ENCODE data around the gene BICDL2. TPM values are rescaled to one million over a fixed set of nuclear protein-coding genes. Genes with fewer than 3 reads are reported as not detected.
A peak's percentile ranks its signal among the peaks of the same experiment; 100 is the strongest.

Gene BICDL2
- total RNA-seq, 1 donor from 2014 or later, result not detected

DNA sequence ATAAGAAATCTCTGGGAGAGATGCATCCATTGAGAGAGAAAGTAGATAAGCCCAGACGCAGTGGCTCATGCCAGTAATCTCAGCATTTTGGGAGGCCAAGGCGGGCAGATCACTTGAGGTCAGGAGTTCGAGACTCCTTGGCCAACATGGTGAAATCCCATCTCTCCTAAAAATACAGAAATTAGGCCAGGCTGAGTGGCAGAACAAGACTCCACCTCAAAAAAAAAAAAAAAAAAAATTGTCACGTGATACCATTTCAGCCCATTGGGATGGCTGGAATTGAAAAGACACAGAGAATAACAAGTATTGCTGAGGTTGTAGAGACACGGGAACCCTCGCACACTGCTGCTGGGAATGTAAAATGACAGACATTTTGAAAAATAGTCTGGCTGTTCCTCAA is 25.8 kb upstream of the BICDL2 start:
- DNase-seq (no peak), ATAC-seq (ENCODE audit: low read depth) (no peak)
- Mint-ChIP-seq H3K27me3 (no peaks in the 10 kb centered on the region), H3K36me3 (ENCODE audit: low read depth) (peaks cover 1% of the 10 kb centered on the region), H3K9me3 (no peaks in the 10 kb centered on the region), H3K4me3 (no peak overlapping the region), H3K4me1 (peaks cover 12% of the 10 kb centered on the region), H3K27ac (no peak overlapping the region)
- intact Hi-C loops (cut with micrococcal nuclease), result no loop called here
- TF ChIP-seq CTCF (IDR thresholded peaks at IDR 0.05), result no peak
- CTCF ChIA-PET, result interaction anchor here (4.2 kb wide), 1 partner anchor 67 kb away, joined by 19 read pairs; no protein-coding TSS in a partner anchor
- POLR2A ChIA-PET, result no interaction called here

DNA sequence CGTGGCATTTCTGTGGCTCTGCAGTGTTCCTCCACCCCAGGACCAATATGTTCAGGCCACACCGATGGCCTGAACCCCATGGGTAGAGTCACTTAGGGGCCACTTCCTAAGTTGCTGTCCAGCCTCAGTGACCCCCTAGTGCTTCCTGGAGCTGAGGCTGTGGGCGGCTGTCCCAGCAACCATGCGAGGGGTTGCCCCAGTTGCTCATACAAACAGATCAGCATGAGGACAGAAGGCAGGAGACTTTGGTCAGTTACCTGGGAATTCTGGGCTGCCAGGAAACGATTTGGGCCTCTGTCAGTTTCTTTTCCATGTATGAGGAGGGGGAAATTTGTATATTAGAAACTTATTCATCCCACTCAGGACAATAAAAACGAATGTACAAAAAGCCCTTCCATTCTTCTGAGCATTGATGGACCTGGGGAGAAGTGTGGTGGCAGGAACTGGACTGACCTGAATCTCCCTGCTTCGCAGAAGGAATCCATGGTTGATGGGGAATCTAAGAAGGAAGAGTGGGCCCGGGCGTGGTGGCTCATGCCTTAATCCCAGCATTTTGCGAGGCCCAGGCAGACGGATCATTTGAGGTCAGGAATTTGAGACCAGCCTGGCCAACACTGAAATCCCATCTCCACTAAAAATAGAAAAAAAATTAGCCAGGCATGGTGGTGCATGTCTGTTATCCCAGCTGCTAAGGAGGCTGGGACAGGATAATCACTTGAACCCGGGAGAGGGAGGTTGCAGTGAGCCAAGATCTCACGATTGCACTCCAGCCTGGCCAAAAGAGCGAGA is 23.8 kb upstream of the BICDL2 start:
- Mint-ChIP-seq H3K4me3 (peak overlapping the region; percentile 83), H3K4me1 (peaks cover 7% of the 10 kb centered on the region), H3K36me3 (ENCODE audit: low read depth) (peaks cover 1% of the 10 kb centered on the region), H3K9me3 (no peaks in the 10 kb centered on the region), H3K27ac (peak overlapping the region; percentile 70), H3K27me3 (no peaks in the 10 kb centered on the region)
- intact Hi-C loops (cut with micrococcal nuclease), result no loop called here
- ChIA-PET CTCF (interaction anchor here (1.0 to 3.0 kb wide), 7 partner anchors 10 to 105 kb away, joined by 4 to 61 read pairs (median 8); no protein-coding TSS in a partner anchor), POLR2A (interaction anchor here (2.5 to 2.9 kb wide), 3 partner anchors 15 to 74 kb away, joined by 17 to 31 read pairs (median 18); partner anchors contain the start of gene ZNF213)
- no peak for ATAC-seq (ENCODE audit: low read depth)
- DNase-seq, result no peak
- no peak for TF ChIP-seq CTCF (IDR thresholded peaks at IDR 0.05)

GRCh38 chr16:3059723-3060242 is 23.0 kb upstream of the BICDL2 start:
- no peaks in the 10 kb centered on the region for H3K9me3 Mint-ChIP-seq
- ChIA-PET POLR2A (interaction anchor here (0.6 to 2.9 kb wide), 15 partner anchors 9 to 1413 kb away, joined by 3 to 31 read pairs (median 5); partner anchors contain the start of genes ZNF213 and ZNF263), CTCF (interaction anchor here (0.6 to 3.0 kb wide), 11 partner anchors 11 to 108 kb away, joined by 3 to 61 read pairs (median 6); no protein-coding TSS in a partner anchor)
- peak overlapping the region; percentile 70 for H3K27ac Mint-ChIP-seq
- peaks cover 13% of the 10 kb centered on the region for H3K4me1 Mint-ChIP-seq
- no peak for DNase-seq
- intact Hi-C loops (cut with micrococcal nuclease), result loop anchor here (1.0 to 2.0 kb wide), 10 partner anchors 13 to 441 kb away; partner anchors contain the start of gene MMP25
- peak overlapping the region; percentile 83 for H3K4me3 Mint-ChIP-seq
- ATAC-seq (ENCODE audit: low read depth), result no peak
- H3K27me3 Mint-ChIP-seq, result no peaks in the 10 kb centered on the region
- H3K36me3 Mint-ChIP-seq (ENCODE audit: low read depth), result peaks cover 1% of the 10 kb centered on the region
- TF ChIP-seq CTCF (IDR thresholded peaks at IDR 0.05), result no peak

- Mint-ChIP-seq H3K9me3 (no peaks in the 10 kb centered on the region), H3K36me3 (ENCODE audit: low read depth) (peaks cover 1% of the 10 kb centered on the region), H3K4me1 (peaks cover 17% of the 10 kb centered on the region), H3K4me3 (peak overlapping the region; percentile 83), H3K27me3 (no peaks in the 10 kb centered on the region), H3K27ac (peak overlapping the region; percentile 70)
- intact Hi-C loops (cut with micrococcal nuclease), result loop anchor here (1.0 to 2.0 kb wide), 10 partner anchors 13 to 441 kb away; partner anchors contain the start of gene MMP25
- ChIA-PET CTCF (interaction anchor here (0.6 to 3.0 kb wide), 17 partner anchors 11 to 109 kb away, joined by 3 to 61 read pairs (median 5); no protein-coding TSS in a partner anchor), POLR2A (interaction anchor here (0.6 to 2.9 kb wide), 23 partner anchors 8 to 1413 kb away, joined by 3 to 31 read pairs (median 4); partner anchors contain the start of genes PKMYT1, ZNF213 and ZNF263)
- TF ChIP-seq CTCF (IDR thresholded peaks at IDR 0.05), result no peak
- DNase-seq, result peak; percentile 91
- ATAC-seq (ENCODE audit: low read depth), result peak; percentile 96
Observed at GRCh38 chr16:3059041-3059722, 22.4 kb upstream of the BICDL2 start.

Measured in activated B cell treated with CpG ODN at 0.5 μM for 24 hours (primary cell).